HFFc6 (cell line): ENCODE measurements around the gene KLHL25. TPM values are rescaled to one million over a fixed set of nuclear protein-coding genes. Genes with fewer than 3 reads are reported as not detected.

Experiments used
- DNase-seq: peaks from one replicate; pipeline ENCODE4 v3.0.0-alpha.2; 2018
- H3K27ac Mint-ChIP-seq: 2 replicates; pipeline ENCODE4 v1.8.0; 2020; ENCODE audit warnings: mild to moderate bottlenecking, mixed read lengths
- H3K27me3 Mint-ChIP-seq: 2 replicates; pipeline ENCODE4 v1.8.0; 2021; ENCODE audit warnings: mild to moderate bottlenecking, moderate library complexity, mixed read lengths; ENCODE audit not compliant: insufficient read depth
- H3K36me3 Mint-ChIP-seq: 2 replicates; pipeline ENCODE4 v1.8.0; 2021; ENCODE audit warnings: low read depth, mixed read lengths
- H3K4me1 Mint-ChIP-seq: 2 replicates; pipeline ENCODE4 v1.8.0; 2020; ENCODE audit warnings: low read depth, mixed read lengths
- H3K4me3 Mint-ChIP-seq: 2 replicates; pipeline ENCODE4 v1.8.0; 2020; ENCODE audit warnings: mild to moderate bottlenecking, moderate library complexity, mixed read lengths
- H3K9me3 Mint-ChIP-seq: 2 replicates; pipeline ENCODE4 v1.8.0; 2020; ENCODE audit warnings: mild to moderate bottlenecking, mixed read lengths
- CTCF ChIP-seq: fragments of 200-600 bp; sonication (generic); IDR thresholded peaks from 2 replicates; pipeline ENCODE4 v1.5.0; 2021; ENCODE audit warnings: antibody characterized with exemption, mild to moderate bottlenecking
- total RNA-seq, 6 experiments: library from RNA; stranded (reverse); fragmentation: NEBNext Ultra II Directional; extraction: Animal tissue kit (Norgen Biotek cat#: 25700); gene quantifications; 2 replicates in 1 of 6; 3 replicates in 5 of 6; pipeline ENCODE4 v1.2.3, GENCODE V29; 2021

The KLHL25 gene
- total RNA-seq, 6 experiments from 2014 or later = 2.2 to 3.2 (median 2.5) TPM

GRCh38 chr15:85745525-85746150 lies 49.1 kb downstream of the KLHL25 start:
- DNase-seq = no peak
- no peak for TF ChIP-seq CTCF
- H3K27ac Mint-ChIP-seq = no peak overlapping the region
- H3K4me1 Mint-ChIP-seq = no peaks in the 10 kb centered on the region
- H3K9me3 Mint-ChIP-seq = no peaks in the 10 kb centered on the region
- H3K4me3 Mint-ChIP-seq = no peak overlapping the region
- H3K27me3 Mint-ChIP-seq = peaks cover 8% of the 10 kb centered on the region
- H3K36me3 Mint-ChIP-seq = peaks cover 21% of the 10 kb centered on the region

GRCh38 chr15:85745023-85745422 lies 49.7 kb downstream of the KLHL25 start:
- DNase-seq = no peak
- no peak overlapping the region for H3K27ac Mint-ChIP-seq
- TF ChIP-seq CTCF = no peak
- no peak overlapping the region for H3K4me3 Mint-ChIP-seq
- no peaks in the 10 kb centered on the region for H3K9me3 Mint-ChIP-seq
- peaks cover 21% of the 10 kb centered on the region for H3K36me3 Mint-ChIP-seq
- no peaks in the 10 kb centered on the region for H3K4me1 Mint-ChIP-seq
- H3K27me3 Mint-ChIP-seq = peaks cover 5% of the 10 kb centered on the region

GRCh38 chr15:85744579-85744978 lies 50.1 kb downstream of the KLHL25 start:
- DNase-seq = no peak
- H3K27ac Mint-ChIP-seq = no peak overlapping the region
- no peaks in the 10 kb centered on the region for H3K4me1 Mint-ChIP-seq
- peaks cover 7% of the 10 kb centered on the region for H3K27me3 Mint-ChIP-seq
- H3K4me3 Mint-ChIP-seq = no peak overlapping the region
- H3K36me3 Mint-ChIP-seq = peaks cover 21% of the 10 kb centered on the region
- H3K9me3 Mint-ChIP-seq = no peaks in the 10 kb centered on the region
- no peak for TF ChIP-seq CTCF

- Mint-ChIP-seq H3K4me3 (no peak overlapping the region), H3K36me3 (peaks cover 21% of the 10 kb centered on the region), H3K4me1 (no peaks in the 10 kb centered on the region), H3K27ac (no peak overlapping the region), H3K27me3 (peaks cover 7% of the 10 kb centered on the region), H3K9me3 (no peaks in the 10 kb centered on the region)
- DNase-seq = no peak
- no peak for TF ChIP-seq CTCF
Observed at GRCh38 chr15:85743392-85744055, 51.2 kb downstream of the KLHL25 start.

GRCh38 chr15:85742186-85742821 lies 52.4 kb downstream of the KLHL25 start:
- no peak overlapping the region for H3K4me3 Mint-ChIP-seq
- no peaks in the 10 kb centered on the region for H3K4me1 Mint-ChIP-seq
- no peak overlapping the region for H3K27ac Mint-ChIP-seq
- DNase-seq = no peak
- H3K27me3 Mint-ChIP-seq = peaks cover 7% of the 10 kb centered on the region; the same call in 1 of the 2 replicates
- no peaks in the 10 kb centered on the region for H3K9me3 Mint-ChIP-seq
- peaks cover 20% of the 10 kb centered on the region for H3K36me3 Mint-ChIP-seq
- TF ChIP-seq CTCF = no peak
